Tibial nerve (tissue), 4 donors: ENCODE measurements around the gene CFAP73. TPM values are rescaled to one million over a fixed set of nuclear protein-coding genes. Genes with fewer than 3 reads are reported as not detected.

Source experiments
- DNase-seq, 2 donors: peaks; one replicate each; pipeline ENCODE4 v3.0.0-alpha.2; 2019; ENCODE audit warnings: low spot score in 2 of 2
- H3K27ac ChIP-seq, 4 donors: fragments of 200-600 bp; sonication (generic) in 3 of 4; one replicate each; pipeline ENCODE4 v1.5.1; 2017 to 2019; ENCODE audit warnings: mild to moderate bottlenecking in 1 of 4
- H3K27me3 ChIP-seq, 2 donors: fragments of 200-600 bp; sonication (generic) in 1 of 2; one replicate each; pipeline versions ENCODE4 v1.5.1 to v1.6.0; 2017 to 2019
- H3K36me3 ChIP-seq, 3 donors: fragments of 200-600 bp; sonication (generic); one replicate each; pipeline ENCODE4 v1.5.1; 2018 to 2019
- H3K4me1 ChIP-seq, 4 donors: fragments of 200-600 bp; sonication (generic) in 3 of 4; one replicate each; pipeline ENCODE4 v1.5.1; 2017 to 2019
- H3K4me3 ChIP-seq, 4 donors: fragments of 200-600 bp; sonication (generic) in 3 of 4; one replicate each; pipeline ENCODE4 v1.5.1; 2017 to 2019; ENCODE audit warnings: mild to moderate bottlenecking in 1 of 4, moderate library complexity in 1 of 4
- H3K9me3 ChIP-seq, 4 donors: fragments of 200-600 bp; sonication (generic) in 3 of 4; one replicate each; pipeline ENCODE4 v1.5.1; 2017 to 2019
- EP300 ChIP-seq, 2 donors: sonication (generic); formaldehyde crosslinking; IDR thresholded peaks; one replicate each; pipeline ENCODE4 v1.6.1; 2017; ENCODE audit warnings: antibody characterized with exemption in 2 of 2, mild to moderate bottlenecking in 1 of 2
- POLR2A ChIP-seq, 2 donors: fragments of 450-650 bp; IDR thresholded peaks; one replicate each; pipeline ENCODE4 v1.6.1; 2017; ENCODE audit warnings: antibody characterized with exemption in 2 of 2, mild to moderate bottlenecking in 2 of 2, moderate library complexity in 2 of 2
- WGBS, 2 donors: methylation state at CpG; one replicate each; pipeline ENCODE4 v1.1.5; 2018; 5-methylcytosine and 5-hydroxymethylcytosine counted together
- total RNA-seq, 4 donors: library from RNA; depleted of rRNA; stranded (reverse); fragments of >200 nt; gene quantifications; one replicate each; pipeline ENCODE4 v1.1.0, GENCODE V29; 2016
- TF ChIP-seq, protein P1 (sequence below), 5 experiments: fragments of 200-600 bp in 3 of 5; fragments of 450-650 bp in 2 of 5; sonication (generic) in 3 of 5; IDR thresholded peaks; one replicate each; pipeline ENCODE4 v1.5.1; 2016 to 2019; ENCODE audit warnings: antibody characterized with exemption in 5 of 5, mild to moderate bottlenecking in 3 of 5, moderate library complexity in 2 of 5

Gene CFAP73
- total RNA-seq, 4 donors from 2014 or later = not detected

DNA sequence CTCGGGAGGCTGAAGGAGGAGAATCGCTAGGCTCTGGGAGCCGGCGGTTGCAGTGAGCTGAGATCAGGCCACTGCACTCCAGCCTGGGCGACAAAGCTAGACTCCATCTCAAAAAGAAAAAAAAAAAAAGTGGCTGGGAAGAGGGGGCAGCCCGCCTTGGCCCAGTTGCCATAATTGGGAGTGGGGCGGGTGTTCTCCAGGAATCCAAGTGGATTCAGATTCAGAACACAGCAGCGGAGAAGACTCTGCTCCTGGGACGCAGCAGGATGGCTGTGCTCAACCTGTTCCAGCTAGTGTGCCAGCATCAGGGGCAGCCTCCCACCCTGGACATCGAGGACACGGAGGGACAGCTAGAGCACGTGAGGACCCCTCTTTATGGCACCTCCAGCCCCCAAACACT, 5.5 kb downstream of the CFAP73 start:
- H3K27me3 ChIP-seq = peaks cover 0 to 45% of the 10 kb centered on the region in 2 donors
- no peak overlapping the region for H3K27ac ChIP-seq
- 70 to 76% methylated on average over 12 of the region's 12 CpGs for WGBS, 2 donors
- DNase-seq = no peak
- peaks cover 0 to 29% (median 8%) of the 10 kb centered on the region in 3 donors for H3K36me3 ChIP-seq
- no peaks in the 10 kb centered on the region for H3K9me3 ChIP-seq
- no peak for TF ChIP-seq EP300 (IDR thresholded peaks at IDR 0.05)
- TF ChIP-seq POLR2A (IDR thresholded peaks at IDR 0.05) = no peak
- TF ChIP-seq, protein P1, sequence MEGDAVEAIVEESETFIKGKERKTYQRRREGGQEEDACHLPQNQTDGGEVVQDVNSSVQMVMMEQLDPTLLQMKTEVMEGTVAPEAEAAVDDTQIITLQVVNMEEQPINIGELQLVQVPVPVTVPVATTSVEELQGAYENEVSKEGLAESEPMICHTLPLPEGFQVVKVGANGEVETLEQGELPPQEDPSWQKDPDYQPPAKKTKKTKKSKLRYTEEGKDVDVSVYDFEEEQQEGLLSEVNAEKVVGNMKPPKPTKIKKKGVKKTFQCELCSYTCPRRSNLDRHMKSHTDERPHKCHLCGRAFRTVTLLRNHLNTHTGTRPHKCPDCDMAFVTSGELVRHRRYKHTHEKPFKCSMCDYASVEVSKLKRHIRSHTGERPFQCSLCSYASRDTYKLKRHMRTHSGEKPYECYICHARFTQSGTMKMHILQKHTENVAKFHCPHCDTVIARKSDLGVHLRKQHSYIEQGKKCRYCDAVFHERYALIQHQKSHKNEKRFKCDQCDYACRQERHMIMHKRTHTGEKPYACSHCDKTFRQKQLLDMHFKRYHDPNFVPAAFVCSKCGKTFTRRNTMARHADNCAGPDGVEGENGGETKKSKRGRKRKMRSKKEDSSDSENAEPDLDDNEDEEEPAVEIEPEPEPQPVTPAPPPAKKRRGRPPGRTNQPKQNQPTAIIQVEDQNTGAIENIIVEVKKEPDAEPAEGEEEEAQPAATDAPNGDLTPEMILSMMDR (IDR thresholded peaks at IDR 0.05) = no peak
- no peak overlapping the region for H3K4me3 ChIP-seq
- H3K4me1 ChIP-seq = peaks cover 0 to 33% (median 13%) of the 10 kb centered on the region in 4 donors

DNA sequence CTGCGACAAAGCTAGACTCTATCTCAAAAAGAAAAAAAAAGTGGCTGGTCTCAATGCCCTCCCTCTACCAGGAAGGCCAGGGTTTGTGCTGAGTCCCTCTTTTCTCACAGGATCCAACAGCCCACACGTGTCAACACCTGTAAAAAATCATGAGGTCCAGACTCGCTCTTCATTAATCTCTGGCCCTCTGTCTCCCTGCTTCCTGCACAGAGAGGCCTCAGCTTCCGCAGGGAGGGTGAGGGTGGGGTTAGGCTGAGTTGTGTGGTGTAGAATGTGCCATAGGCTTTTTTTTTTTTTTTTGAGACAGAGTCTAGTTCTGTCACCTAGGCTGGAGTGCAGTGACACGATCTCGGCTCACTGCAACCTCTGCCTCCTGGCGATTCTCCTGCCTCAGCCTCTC, 6.1 kb downstream of the CFAP73 start:
- H3K27me3 ChIP-seq = peaks cover 0 to 45% of the 10 kb centered on the region in 2 donors
- TF ChIP-seq, protein P1 (IDR thresholded peaks at IDR 0.05) = no peak
- TF ChIP-seq POLR2A (IDR thresholded peaks at IDR 0.05) (no peak), EP300 (IDR thresholded peaks at IDR 0.05) (no peak)
- DNase-seq = no peak
- H3K36me3 ChIP-seq = peaks cover 0 to 35% (median 12%) of the 10 kb centered on the region in 3 donors
- no peak overlapping the region for H3K4me3 ChIP-seq
- H3K9me3 ChIP-seq = no peaks in the 10 kb centered on the region
- H3K27ac ChIP-seq = no peak overlapping the region
- peaks cover 0 to 30% (median 13%) of the 10 kb centered on the region in 4 donors for H3K4me1 ChIP-seq
- WGBS, 2 donors = 67 to 73% methylated on average over 7 of the region's 7 CpGs

DNA sequence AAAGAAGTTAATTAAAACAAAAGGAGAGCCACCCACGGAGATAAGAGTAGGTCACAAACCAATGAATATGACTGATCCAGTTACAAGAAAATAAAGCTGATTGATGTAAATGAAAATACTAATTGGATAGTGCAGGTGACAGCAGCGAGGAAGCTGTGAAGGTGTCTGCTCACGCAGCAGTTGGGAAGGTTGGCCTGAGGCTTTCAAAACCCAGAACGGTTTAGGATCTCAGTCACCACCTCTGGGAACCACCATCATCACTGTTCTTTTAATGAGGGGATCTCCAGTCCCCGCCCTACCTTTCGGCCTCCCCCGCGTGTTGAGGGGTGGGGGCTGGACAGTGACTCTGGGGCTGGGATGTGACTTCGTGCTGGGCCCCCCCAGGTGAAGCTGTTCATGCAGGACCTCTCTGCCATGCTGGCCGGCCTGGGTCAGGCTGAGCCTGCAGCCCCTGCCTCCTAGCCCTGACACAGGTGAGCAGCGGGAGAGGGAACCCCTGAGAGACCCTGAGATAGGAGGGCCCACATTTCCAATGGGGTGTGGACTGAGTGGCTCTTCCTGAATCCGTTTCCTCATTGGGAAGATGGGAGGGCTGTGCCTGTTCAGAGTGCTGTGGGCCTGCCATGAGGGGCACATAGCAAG, 7.8 kb downstream of the CFAP73 start:
- Histone ChIP-seq H3K4me3 (no peak overlapping the region), H3K27ac (no peak overlapping the region), H3K9me3 (no peaks in the 10 kb centered on the region), H3K4me1 (peaks cover 0 to 30% (median 13%) of the 10 kb centered on the region in 4 donors), H3K27me3 (peaks cover 0 to 30% of the 10 kb centered on the region in 2 donors), H3K36me3 (peaks cover 0 to 52% (median 23%) of the 10 kb centered on the region in 3 donors)
- no peak for DNase-seq
- 85 to 87% methylated on average over 12 of the region's 12 CpGs for WGBS, 2 donors
- TF ChIP-seq, protein P1 (IDR thresholded peaks at IDR 0.05) = no peak
- no peak for TF ChIP-seq POLR2A (IDR thresholded peaks at IDR 0.05)
- TF ChIP-seq EP300 (IDR thresholded peaks at IDR 0.05) = no peak

DNA sequence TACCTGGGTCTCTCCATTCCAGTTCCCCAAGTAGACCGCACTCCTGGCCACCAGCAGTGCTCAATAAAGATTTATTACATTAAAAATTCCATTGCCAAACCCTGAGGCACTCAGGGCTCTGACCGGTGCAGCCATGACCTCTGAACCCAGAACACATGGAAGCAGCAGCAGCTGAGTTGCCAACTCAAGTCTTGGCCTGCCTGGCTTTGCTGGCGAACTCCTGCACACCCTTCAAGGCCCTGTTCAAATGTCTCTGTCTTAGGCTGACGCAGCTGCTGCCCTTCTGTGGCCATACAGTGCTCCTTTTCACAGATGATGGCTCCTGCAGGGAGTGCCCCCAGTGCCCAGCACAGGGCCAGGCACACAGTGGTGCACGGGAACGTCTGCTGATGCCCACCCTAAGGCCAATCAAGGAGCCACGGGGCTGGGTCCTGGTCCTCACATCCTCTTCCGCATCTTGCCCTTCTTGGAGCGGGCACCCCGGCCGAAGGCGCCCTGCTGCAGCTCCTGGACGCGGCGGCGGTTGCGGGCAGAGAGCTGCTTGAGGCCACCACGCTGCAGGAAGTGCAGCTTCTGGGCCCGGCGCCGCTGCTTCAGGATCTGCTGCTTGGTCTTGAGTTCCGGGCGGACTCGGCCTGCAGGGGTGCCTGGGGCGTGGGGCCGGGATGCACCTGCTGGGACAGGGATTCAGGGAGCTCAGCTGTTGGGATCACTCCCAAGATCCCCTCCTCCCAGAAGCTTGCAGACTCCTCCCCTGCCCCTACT, 9.1 kb downstream of the CFAP73 start:
- H3K36me3 ChIP-seq = peaks cover 2 to 65% (median 26%) of the 10 kb centered on the region in 3 donors
- peaks cover 0 to 18% of the 10 kb centered on the region in 2 donors for H3K27me3 ChIP-seq
- no peak for DNase-seq
- peaks cover 0 to 17% (median 8%) of the 10 kb centered on the region in 4 donors for H3K4me1 ChIP-seq
- H3K27ac ChIP-seq = no peak overlapping the region
- H3K9me3 ChIP-seq = no peaks in the 10 kb centered on the region
- 89 to 92% methylated on average over 11 to 25 of the region's 26 CpGs for WGBS, 2 donors
- H3K4me3 ChIP-seq = no peak overlapping the region
- TF ChIP-seq EP300 (IDR thresholded peaks at IDR 0.05) (no peak), POLR2A (IDR thresholded peaks at IDR 0.05) (no peak)
- TF ChIP-seq, protein P1 (IDR thresholded peaks at IDR 0.05) = no peak

DNA sequence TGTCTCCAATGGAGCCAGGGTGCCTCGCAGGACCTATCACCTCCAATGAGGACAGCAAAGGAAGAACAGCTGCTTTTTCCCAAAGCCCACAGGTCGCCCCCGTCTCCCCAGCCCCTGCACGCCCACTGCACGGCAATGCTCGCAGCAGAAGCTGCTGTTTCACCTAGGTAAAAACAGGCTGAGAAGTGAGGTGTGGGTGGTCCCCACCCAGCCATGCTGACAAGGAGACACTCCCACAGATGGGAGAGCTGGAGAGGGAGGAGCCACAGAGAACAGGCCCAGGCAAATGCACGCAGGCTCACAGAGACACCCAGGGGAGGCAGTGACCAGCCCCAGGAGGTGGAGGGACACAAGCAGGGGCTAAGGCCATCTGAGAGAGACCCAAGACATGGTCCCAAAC, 10.4 kb downstream of the CFAP73 start:
- 92 to 94% methylated on average over 7 of the region's 7 CpGs for WGBS, 2 donors
- Histone ChIP-seq H3K9me3 (no peaks in the 10 kb centered on the region), H3K27me3 (peaks cover 0 to 5% of the 10 kb centered on the region in 2 donors), H3K4me1 (peaks cover 0 to 6% (median 0%) of the 10 kb centered on the region in 4 donors), H3K4me3 (no peak overlapping the region), H3K36me3 (peaks cover 2 to 78% (median 32%) of the 10 kb centered on the region in 3 donors), H3K27ac (no peak overlapping the region)
- no peak for TF ChIP-seq POLR2A (IDR thresholded peaks at IDR 0.05)
- TF ChIP-seq, protein P1 (IDR thresholded peaks at IDR 0.05) = no peak
- TF ChIP-seq EP300 (IDR thresholded peaks at IDR 0.05) = no peak
- DNase-seq = no peak
